HL-60 (cell line): Measurements from ENCODE around the gene PCBD2.

Source experiments
- DNase-seq, 2 experiments: peaks; one replicate each; pipeline ENCODE4 v3.0.0-alpha.2; 2010 to 2020; ENCODE audit warnings: low read depth in 1 of 2, low spot score in 1 of 2
- H3K27ac ChIP-seq: fragments of 250-450 bp; sonication (Bioruptor Pico); replicated peaks from 2 replicates; pipeline ENCODE4 v1.5.1; 2020; ENCODE audit warnings: mild to moderate bottlenecking, moderate library complexity
- H3K27me3 ChIP-seq: fragments of 250-450 bp; sonication (Bioruptor Pico); 2 replicates; pipeline ENCODE4 v1.5.1; 2021; ENCODE audit warnings: mild to moderate bottlenecking, moderate library complexity; ENCODE audit not compliant: insufficient read depth, poor library complexity, severe bottlenecking
- H3K4me3 ChIP-seq: replicated peaks from 2 replicates; pipeline ENCODE4 v1.5.1; 2011; ENCODE audit warnings: mild to moderate bottlenecking, control low read depth, low read length; ENCODE audit not compliant: insufficient read depth
- CTCF ChIP-seq: IDR thresholded peaks from one replicate; pipeline ENCODE4 v1.5.1; 2011; ENCODE audit warnings: low read length, control low read depth, inconsistent platforms; ENCODE audit not compliant: insufficient read depth
- GABPA ChIP-seq: IDR thresholded peaks from 2 replicates; pipeline ENCODE4 v1.6.1; 2012; ENCODE audit warnings: low read depth
- POLR2AphosphoS5 ChIP-seq: IDR thresholded peaks from 2 replicates; pipeline ENCODE4 v1.6.1; 2012; ENCODE audit warnings: low read depth
- REST ChIP-seq: IDR thresholded peaks from 2 replicates; pipeline ENCODE4 v1.6.1; 2012; ENCODE audit warnings: low read depth; ENCODE audit not compliant: insufficient replicate concordance
- SPI1 ChIP-seq: IDR thresholded peaks from 2 replicates; pipeline ENCODE4 v1.6.1; 2012; ENCODE audit warnings: low read depth, mild to moderate bottlenecking, borderline replicate concordance

Gene PCBD2

DNA sequence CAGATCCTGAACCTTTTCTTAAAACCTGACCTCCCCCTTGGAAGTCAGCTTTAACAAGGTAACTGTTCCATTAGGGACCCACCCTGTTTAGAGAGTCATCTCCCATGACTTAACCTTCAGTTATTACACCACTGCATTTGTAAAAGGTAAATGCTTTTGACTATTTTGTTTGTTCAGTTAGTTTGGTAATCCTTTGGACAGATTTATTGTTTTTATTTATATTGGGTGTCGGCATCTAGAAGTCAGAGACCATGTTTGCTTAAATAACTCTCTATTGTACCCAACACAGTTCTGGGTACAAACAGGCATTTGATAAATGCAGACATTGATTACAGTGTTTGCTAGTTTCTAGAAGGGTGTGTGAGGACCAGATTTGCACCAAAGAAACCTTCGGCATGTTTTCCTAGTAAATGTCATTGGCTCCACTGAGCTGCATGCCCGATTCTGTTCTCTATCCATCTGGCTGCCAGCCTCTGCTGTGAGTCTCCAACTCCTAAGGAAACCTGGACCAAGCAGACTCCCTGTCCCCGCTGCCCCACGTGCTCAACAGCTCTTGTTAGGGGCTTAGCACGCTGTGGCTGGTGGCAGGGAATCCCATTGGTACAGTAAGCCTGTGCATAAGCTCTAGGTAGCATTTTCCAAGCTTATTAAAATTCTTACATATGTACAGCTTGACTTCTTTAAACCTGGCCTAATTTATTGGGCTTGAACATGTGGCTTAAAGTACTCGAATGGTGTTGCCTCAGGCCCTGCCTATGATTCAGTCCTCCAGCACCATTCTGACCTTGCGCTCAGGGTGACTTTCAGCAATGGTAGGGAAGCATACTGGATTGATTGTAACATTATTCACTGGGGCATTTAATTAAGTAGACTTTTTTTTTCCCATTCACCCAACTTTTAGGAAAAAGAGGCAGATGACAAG lies 6.6 kb downstream of the PCBD2 start:
- H3K27me3 ChIP-seq, result no peaks in the 10 kb centered on the region
- no peak overlapping the region for H3K27ac ChIP-seq
- H3K4me3 ChIP-seq, result no peak overlapping the region
- no peak for DNase-seq
- TF ChIP-seq POLR2AphosphoS5 (no peak), SPI1 (no peak), CTCF (no peak), REST (no peak), GABPA (no peak)

DNA sequence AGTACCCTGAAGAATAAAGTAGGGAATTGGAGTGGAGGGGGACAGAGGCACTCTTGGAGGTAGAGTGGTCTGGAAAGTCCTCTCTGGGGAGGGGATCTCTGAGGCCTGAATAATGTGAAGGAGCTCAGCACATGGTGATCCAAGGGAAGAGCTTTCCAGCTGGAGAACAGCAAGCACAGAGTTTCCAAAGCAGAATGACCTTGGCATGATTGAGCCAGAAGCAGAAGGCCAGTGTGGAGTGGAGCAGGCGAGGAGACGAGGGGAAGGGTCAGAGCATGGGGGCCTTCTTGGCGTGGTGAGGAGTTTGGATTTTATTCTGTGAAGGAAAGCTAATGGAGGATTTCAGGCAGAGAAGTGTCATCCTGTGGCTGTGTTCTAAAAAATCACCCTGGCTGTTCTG lies 8.3 kb downstream of the PCBD2 start:
- Histone ChIP-seq H3K27ac (no peak overlapping the region), H3K4me3 (no peak overlapping the region), H3K27me3 (no peaks in the 10 kb centered on the region)
- TF ChIP-seq SPI1 (no peak), CTCF (no peak), GABPA (no peak)
- no peak for DNase-seq

DNA sequence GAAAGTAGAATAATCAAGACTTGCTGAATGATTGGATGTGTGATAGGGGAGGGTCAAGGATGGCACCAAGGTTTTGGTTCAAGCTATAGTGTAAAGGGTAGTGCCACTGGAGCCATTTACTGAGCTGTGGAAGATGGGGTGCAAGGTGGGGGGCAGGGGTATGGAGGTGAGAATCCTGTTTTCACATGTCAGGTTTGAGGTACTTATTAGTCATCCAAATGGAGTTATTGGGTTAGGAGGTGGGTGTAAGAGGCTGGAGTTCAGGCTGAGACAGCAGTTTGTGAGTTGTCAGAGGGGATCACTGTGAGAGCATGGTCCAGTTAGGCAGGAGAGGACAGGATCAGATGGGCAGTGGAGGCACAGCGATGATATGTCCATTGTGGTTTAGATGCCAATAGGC lies 8.9 kb downstream of the PCBD2 start:
- DNase-seq, result no peak
- no peak for TF ChIP-seq GABPA
- no peak for TF ChIP-seq CTCF
- no peak for TF ChIP-seq SPI1
- TF ChIP-seq REST, result no peak
- no peak for TF ChIP-seq POLR2AphosphoS5
- H3K27ac ChIP-seq, result no peak overlapping the region
- no peak overlapping the region for H3K4me3 ChIP-seq
- no peaks in the 10 kb centered on the region for H3K27me3 ChIP-seq
